Smooth muscle cell of the umbilical artery (primary cell): ENCODE data around the gene XRCC1. TPM values are rescaled to one million over a fixed set of nuclear protein-coding genes. Genes with fewer than 3 reads are reported as not detected.

ENCODE experiments used
- total RNA-seq: library from RNA; depleted of rRNA; stranded (reverse); fragments of >200 nt; gene quantifications from 2 replicates; pipeline ENCODE4 v1.2.3, GENCODE V29; 2014

The XRCC1 gene
- total RNA-seq, result 10.8 and 11.9 TPM in 2 replicates

GRCh38 chr19:43575156-43575950 is at the start of gene XRCC1, which contains the start of gene PINLYP:
Gene XRCC1 (minus strand): TSS chr19:43575527. CDS start chr19:43575458, 69 bp downstream.
Gene PINLYP (plus strand): TSS chr19:43575801. CDS start chr19:43577192, 1,391 bp downstream.

GRCh38 chr19:43619262-43620060 is 44.1 kb upstream of the XRCC1 start, which contains the start of gene ZNF428:
Gene ZNF428 (minus strand): TSS chr19:43619629. CDS start chr19:43614304, 5,325 bp downstream.

GRCh38 chr19:43611788-43612187 is 36.5 kb upstream of the XRCC1 start, which contains the start of gene SRRM5:
Gene SRRM5 (plus strand): TSS chr19:43612088. CDS start chr19:43612122, 34 bp downstream.

GRCh38 chr19:43595999-43596841 is 20.9 kb upstream of the XRCC1 start, which contains the start of the genes IRGQ and ZNF576:
Gene IRGQ (minus strand): TSS chr19:43596134. CDS start chr19:43595338, 796 bp downstream.
Gene ZNF576 (plus strand): TSS chr19:43596595. CDS start chr19:43597109, 514 bp downstream.

GRCh38 chr19:43532962-43533545 is 42.3 kb downstream of the XRCC1 start, which contains the start of gene ZNF575:
Gene ZNF575 (plus strand): TSS chr19:43533188. CDS start chr19:43534423, 1,235 bp downstream.

GRCh38 chr19:43526884-43527859 is 48.2 kb downstream of the XRCC1 start, which contains the start of gene ETHE1:
Gene ETHE1 (minus strand): TSS chr19:43527201. CDS start chr19:43527177, 24 bp downstream.

GRCh38 chr19:43504426-43505185 is 70.7 kb downstream of the XRCC1 start, which contains the start of gene PHLDB3:
Gene PHLDB3 (minus strand): TSS chr19:43504746. CDS start chr19:43504118, 628 bp downstream.

Other genes starting within 250 kb of the XRCC1 start
- not detected in 2 replicates for gene CD177, start 221.8 kb downstream of the XRCC1 start, total RNA-seq
- not detected in 2 replicates for gene TEX101, start 160.6 kb downstream of the XRCC1 start, total RNA-seq
- gene LYPD3, start 109.9 kb downstream of the XRCC1 start, total RNA-seq, result 0.09 TPM in 1 of 2 replicates, not detected in the other
- gene PHLDB3, start 70.8 kb downstream of the XRCC1 start, total RNA-seq, result 14.7 and 21.1 TPM in 2 replicates
- gene ETHE1, start 48.3 kb downstream of the XRCC1 start, total RNA-seq, result 49.8 and 63.5 TPM in 2 replicates
- 0.09 and 0.30 TPM in 2 replicates for gene ZNF575, start 42.3 kb downstream of the XRCC1 start, total RNA-seq
- gene PINLYP, start 274 bp upstream of the XRCC1 start, total RNA-seq, result 0.30 and 0.69 TPM in 2 replicates
- 24.9 and 34.3 TPM in 2 replicates for gene IRGQ, start 20.6 kb upstream of the XRCC1 start, total RNA-seq
- 7.7 and 10.9 TPM in 2 replicates for gene ZNF576, start 21.1 kb upstream of the XRCC1 start, total RNA-seq
- gene SRRM5, start 36.6 kb upstream of the XRCC1 start, total RNA-seq, result 0.05 TPM in 1 of 2 replicates, not detected in the other
- gene ZNF428, start 44.1 kb upstream of the XRCC1 start, total RNA-seq, result 21.3 and 48.1 TPM in 2 replicates
- 1.8 and 3.8 TPM in 2 replicates for gene CADM4, start 64.3 kb upstream of the XRCC1 start, total RNA-seq
- 120 and 200 TPM in 2 replicates for gene PLAUR, start 94.6 kb upstream of the XRCC1 start, total RNA-seq
- not detected in 2 replicates for gene IRGC, start 140.5 kb upstream of the XRCC1 start, total RNA-seq
- 9.8 and 16.6 TPM in 2 replicates for gene SMG9, start 179.4 kb upstream of the XRCC1 start, total RNA-seq
- 0.30 and 1.0 TPM in 2 replicates for gene KCNN4, start 205.4 kb upstream of the XRCC1 start, total RNA-seq
- 0.59 and 1.2 TPM in 2 replicates for gene LYPD5, start 226.9 kb upstream of the XRCC1 start, total RNA-seq